Stimulated activated CD8-positive, alpha-beta memory T cell treated with anti-CD3 and anti-CD28 coated beads, Interleukin-2, amount 100 ng/mL, for 48 hours (primary cell): Measurements from ENCODE around the gene MPP3.
A peak's percentile ranks its signal among the peaks of the same experiment; 100 is the strongest.
"Not testable (repeated sequence)": the region's sequence is repeated elsewhere in the genome, so short reads cannot be mapped to it uniquely, and the experiment has no call there.

ENCODE experiments used
- DNase-seq, 2 donors: peaks; one replicate each; pipeline ENCODE4 v3.0.0-alpha.2; 2020; ENCODE audit warnings: low read depth in 2 of 2

Gene MPP3

DNA sequence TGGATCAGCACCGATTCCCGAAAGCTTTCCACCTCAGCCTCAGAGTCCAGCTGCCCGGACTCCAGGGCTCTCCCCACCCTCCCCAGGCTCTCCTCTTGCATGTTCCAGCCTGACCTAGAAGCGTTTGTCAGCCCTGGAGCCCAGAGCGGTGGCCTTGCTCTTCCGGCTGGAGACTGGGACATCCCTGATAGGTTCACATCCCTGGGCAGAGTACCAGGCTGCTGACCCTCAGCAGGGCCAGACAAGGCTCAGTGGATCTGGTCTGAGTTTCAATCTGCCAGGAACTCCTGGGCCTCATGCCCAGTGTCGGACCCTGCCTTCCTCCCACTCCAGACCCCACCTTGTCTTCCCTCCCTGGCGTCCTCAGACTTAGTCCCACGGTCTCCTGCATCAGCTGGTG lies 29.0 kb upstream of the MPP3 start:
- no peak for DNase-seq

- DNase-seq = no peak
Observed at GRCh38 chr17:43860927-43861622, 28.1 kb upstream of the MPP3 start.

DNA sequence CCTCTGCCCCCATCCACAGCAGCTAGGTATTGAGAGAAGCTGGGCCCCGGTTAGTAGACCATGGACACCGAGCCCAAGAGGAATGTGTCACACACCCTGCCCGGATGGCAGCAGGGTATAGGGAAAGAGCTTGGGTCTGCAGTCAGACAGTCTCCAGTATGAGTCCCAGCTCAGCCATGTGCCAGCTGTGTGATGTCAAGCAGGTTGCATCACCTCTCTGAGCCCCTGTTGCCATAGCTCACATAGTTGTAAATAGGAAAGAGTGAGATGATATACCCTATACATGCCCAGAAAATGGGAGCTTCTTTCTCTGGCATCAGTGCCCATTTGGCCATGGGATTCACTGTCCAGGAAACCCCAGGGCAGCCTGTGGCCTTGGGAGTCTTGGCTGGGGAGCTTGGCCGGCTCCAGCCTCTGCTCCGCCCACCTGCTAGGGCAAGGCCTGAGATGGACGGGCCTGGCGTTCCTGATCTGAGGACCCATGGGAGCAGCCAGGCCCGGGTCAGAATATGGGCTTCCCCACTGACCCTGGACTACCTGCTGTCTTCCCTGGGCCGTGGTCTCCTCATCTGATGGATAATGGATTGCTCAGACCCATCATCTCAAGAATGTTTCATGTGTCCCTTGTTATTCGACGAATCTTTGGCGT lies 27.3 kb upstream of the MPP3 start:
- no peak for DNase-seq

- DNase-seq = no peak
Observed at GRCh38 chr17:43857957-43858600, 25.1 kb upstream of the MPP3 start.

DNA sequence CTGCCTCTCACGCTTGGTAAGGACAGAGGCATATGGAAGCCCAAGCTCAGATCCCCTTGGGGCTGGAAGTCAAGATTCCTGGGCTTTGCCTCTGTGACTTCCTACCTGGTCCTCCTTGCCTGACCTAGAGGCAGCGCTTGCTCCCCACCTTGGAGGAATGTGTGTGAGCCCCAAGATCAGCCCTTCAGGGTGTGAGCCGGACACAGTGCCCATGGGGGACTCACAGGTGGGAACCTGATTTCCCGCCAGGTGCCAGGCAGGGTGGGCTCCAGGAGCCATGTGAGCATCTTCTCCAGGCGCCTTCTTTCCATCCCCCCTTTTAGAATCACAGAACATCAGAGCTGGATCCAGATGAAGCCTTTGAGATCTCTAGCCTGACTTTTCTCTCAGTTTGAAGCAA lies 24.2 kb upstream of the MPP3 start:
- no peak for DNase-seq

DNA sequence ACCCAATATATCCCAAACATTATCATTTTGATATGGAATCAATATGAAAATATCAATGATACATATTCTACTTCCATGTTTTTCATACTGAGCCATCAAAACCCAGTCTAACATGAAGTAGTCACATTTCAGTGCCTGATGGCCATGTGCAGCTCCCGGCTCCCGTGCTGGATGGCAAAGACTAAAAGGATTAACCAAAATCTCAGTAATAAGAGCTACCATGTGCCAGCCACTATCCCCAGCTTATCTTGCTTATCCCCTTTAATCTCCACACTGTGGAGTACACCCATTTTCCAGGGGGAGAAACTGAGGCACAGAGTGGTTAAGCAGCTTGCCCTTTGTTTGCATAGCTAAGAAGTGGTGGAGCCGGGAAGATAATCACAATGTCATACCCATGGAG lies 23.2 kb upstream of the MPP3 start:
- no peak for DNase-seq

- no peak for DNase-seq
Observed at GRCh38 chr17:43855061-43855460, 22.1 kb upstream of the MPP3 start.

- no peak for DNase-seq
Observed at GRCh38 chr17:43854498-43854897, 21.6 kb upstream of the MPP3 start.

DNA sequence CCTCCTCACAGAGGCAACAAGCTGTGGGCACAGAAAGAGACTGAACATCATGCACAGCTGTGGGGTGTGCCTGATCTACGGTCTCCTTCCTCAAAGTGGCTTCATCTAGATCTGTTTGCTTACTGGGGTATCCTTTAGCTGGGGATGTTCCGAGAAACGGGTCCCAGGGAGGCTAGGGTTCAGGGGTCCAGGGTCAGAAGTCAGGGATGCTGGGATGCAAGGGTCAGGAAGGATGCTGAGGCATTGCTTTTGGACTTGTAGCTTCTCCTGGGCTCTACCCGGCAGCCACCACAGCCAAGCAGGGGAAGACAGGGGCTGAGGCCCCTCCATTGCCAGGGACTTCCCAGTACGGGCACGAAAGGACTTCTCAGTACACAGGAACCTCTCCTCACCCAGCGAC lies 20.6 kb upstream of the MPP3 start:
- no peak for DNase-seq

GRCh38 chr17:43852571-43852970 lies 19.6 kb upstream of the MPP3 start:
- no peak for DNase-seq

GRCh38 chr17:43849116-43849515 lies 16.2 kb upstream of the MPP3 start:
- no peak for DNase-seq

DNA sequence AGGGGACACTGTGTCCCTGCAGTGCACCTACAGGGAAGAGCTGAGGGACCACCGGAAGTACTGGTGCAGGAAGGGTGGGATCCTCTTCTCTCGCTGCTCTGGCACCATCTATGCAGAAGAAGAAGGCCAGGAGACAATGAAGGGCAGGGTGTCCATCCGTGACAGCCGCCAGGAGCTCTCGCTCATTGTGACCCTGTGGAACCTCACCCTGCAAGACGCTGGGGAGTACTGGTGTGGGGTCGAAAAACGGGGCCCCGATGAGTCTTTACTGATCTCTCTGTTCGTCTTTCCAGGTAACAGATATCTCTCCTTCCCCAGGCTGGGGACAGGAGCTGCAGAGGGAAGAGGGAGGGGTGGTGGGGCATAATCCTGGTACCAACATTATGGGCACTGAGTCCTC lies 15.7 kb upstream of the MPP3 start:
- DNase-seq = no peak

DNA sequence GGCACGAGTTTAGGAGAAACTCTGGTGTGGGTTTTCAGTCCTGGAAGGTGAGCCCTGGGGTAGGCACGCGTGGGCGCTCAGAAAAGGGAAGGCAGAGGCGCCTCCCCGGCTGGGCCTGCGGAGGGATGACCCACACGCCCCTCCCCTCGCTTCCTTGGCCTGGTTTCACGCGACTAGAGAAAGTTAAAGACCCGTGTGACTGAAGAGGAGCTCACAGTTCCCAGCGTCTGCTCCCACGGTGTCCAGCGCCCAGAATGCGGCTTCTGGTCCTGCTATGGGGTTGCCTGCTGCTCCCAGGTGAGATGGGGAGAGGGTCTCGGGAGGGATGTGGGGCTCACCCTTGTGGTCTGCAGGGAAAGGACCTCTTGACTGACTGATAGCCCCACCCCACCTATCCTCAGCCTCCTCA lies 14.0 kb upstream of the MPP3 start, which contains the start of gene CD300LG:
TSS of gene CD300LG (plus strand) at position 214 of the 409 bp plus-strand sequence. CDS start at position 255, 41 bp downstream.
- DNase-seq = no peak

DNA sequence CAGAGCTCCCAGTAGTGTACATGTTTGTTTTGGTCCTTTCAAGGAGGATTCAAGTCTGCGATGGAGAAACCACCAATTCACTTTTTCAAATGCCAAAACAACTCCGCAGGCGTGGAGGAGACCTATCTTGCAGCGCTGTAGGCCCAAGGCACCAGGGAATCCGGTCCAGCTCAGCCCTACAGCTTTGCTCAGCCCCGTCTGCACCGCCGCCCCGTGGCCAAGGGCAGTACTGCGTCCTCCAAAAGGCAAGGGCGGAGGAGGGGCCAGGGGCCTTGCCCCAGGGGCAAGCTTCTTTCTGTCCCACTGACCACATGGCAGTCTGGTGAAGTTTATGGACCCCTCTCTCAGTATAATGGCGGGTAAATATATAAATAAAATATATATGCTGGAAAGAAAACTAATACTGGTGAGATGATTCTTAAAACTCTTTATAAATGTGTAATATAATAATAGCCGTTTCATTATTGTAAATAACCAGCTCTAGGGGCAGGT lies 13.3 kb upstream of the MPP3 start:
- DNase-seq = peak; percentile 70 to 79

DNA sequence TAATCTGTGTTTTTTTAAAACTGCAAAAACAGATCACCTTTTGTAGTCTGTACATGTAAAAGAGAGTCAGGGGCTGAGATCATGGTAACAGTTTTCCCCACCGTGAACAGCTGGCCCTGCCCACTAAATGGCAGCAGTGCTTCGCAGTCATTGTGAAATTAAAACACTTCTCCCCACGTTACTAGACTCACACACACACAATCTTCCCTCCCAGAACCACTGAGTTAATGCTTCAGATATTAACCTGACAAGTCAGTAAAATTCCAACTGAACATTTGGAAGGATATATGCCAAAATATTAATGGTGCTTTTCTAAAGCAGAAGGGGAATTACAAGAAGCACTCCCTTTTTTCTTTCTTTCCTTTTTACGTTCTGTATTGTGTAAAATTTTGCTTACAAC lies 12.8 kb upstream of the MPP3 start:
- DNase-seq = no peak

DNA sequence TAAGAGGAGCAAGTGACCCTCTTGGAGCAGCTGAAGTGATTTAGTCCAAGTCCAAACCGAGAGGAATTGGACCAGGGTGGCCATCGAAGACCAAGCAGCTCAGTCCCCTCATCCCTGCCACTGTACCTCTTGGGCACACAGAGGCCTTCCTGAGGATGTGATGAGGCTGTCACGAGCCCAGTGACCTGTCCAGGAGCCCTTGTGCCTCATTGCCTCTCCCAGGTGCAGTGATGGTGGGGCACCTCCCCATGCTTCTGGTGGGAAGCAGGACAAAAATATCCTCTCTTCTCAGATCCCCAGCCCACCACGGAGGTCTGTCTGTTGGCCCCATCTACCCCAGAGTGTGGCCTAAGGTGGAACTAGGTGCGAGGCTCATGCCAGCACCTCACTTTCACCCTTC lies 11.3 kb upstream of the MPP3 start:
- DNase-seq = no peak

GRCh38 chr17:43842975-43843325 lies 10.0 kb upstream of the MPP3 start:
- DNase-seq = no peak

DNA sequence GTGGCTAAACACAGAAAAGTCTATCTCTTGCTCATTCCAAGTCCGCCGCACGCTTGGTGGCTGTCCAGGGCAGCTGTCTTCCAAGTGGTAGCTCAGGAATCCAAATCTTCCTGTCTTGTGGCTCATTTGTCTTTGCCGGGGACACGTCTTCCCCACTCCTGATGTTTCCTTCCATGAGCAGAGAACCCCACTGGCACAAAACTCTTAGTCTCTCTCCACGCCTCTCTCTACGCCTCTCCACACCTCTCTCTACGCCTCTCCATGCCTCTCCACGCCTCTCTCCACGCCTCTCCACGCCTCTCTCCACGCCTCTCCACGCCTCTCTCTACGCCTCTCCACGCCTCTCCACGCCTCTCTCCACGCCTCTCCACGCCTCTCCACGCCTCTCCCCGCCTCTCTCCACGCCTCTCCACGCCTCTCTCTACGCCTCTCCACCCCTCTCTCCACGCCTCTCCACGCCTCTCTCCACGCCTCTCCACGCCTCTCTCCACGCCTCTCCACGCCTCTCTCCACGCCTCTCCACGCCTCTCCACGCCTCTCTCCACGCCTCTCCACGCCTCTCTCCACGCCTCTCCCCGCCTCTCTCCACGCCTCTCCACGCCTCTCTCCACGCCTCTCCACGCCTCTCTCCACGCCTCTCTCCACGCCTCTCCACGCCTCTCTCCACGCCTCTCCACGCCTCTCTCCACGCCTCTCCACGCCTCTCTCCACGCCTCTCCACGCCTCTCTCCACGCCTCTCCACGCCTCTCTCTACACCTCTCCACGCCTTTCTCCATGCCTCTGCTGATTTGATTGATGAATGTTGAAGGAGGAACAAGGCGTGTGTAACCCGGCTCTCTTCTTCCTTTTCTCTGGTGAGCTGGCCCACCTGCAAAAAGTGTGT lies 9.4 kb upstream of the MPP3 start:
- not testable (repeated sequence) for DNase-seq

DNA sequence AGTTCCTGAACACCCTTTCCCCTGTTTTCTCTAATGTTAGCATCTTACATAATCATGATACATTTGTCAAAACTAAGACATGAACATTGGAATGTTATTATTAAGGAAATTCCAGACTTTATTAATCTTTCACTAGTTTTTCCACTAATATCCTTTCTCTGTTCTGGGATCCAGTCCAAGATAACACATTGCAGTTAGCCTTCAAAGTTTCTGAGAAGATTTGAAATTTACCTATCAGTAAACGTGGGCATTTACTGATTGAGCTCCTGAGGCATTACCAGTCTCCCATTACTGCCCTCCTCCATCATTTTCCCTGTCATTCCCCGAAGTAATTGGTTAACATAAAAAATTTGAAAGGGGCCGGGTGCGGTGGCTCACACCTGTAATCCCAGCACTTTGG lies 8.3 kb upstream of the MPP3 start:
- no peak for DNase-seq

GRCh38 chr17:43840814-43841213 lies 7.9 kb upstream of the MPP3 start:
- no peak for DNase-seq

DNA sequence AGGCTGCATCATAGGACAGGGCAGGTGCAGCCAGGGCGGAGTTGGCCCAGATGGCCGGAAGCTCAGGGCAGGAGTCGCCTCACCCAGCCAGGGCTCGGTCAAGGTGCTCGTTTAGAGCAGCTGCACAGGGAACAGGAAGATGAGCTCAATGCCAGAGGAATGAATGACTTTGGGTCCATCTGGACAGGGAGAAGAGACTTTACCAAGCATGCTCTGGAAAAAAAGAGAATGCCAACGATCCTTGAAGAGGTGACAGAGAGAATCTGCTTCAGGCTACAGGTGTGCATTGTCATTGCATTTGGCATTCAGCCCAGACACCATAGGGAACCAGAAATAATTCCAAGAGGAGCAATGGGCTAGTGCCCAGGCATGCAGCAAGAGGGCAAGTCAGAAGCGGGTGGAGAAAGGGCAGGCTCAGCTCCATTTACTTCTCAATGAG lies 6.7 kb upstream of the MPP3 start:
- DNase-seq = no peak

- no peak for DNase-seq
Observed at GRCh38 chr17:43834106-43834505, 1.2 kb upstream of the MPP3 start.
